ENCODE data around the gene ITGB3.

DNA sequence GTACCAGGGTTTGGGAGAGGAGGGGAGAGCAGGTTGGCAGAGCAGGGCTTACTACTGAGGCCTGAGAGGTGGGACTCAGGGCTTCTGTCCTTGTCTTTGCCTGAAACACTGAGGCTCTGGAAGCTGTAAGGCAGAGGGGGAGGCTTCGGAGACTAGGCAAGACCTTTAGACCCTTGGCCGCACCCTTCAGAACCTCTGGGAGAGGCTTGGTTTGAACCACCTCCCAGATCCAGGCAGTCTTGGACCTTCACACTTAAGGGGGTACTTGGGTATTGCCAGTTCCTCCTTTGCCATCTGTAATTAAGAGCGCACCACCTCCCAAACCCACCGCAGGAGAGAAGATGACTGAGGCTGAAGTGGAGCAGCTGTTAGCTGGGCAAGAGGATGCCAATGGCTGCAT lies 31.6 kb upstream of the ITGB3 start:
- TF ChIP-seq, protein P1, sequence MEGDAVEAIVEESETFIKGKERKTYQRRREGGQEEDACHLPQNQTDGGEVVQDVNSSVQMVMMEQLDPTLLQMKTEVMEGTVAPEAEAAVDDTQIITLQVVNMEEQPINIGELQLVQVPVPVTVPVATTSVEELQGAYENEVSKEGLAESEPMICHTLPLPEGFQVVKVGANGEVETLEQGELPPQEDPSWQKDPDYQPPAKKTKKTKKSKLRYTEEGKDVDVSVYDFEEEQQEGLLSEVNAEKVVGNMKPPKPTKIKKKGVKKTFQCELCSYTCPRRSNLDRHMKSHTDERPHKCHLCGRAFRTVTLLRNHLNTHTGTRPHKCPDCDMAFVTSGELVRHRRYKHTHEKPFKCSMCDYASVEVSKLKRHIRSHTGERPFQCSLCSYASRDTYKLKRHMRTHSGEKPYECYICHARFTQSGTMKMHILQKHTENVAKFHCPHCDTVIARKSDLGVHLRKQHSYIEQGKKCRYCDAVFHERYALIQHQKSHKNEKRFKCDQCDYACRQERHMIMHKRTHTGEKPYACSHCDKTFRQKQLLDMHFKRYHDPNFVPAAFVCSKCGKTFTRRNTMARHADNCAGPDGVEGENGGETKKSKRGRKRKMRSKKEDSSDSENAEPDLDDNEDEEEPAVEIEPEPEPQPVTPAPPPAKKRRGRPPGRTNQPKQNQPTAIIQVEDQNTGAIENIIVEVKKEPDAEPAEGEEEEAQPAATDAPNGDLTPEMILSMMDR (IDR thresholded peaks at IDR 0.05), result no peak
- no peak for TF ChIP-seq POLR2AphosphoS5 (IDR thresholded peaks at IDR 0.05)
- TF ChIP-seq POLR2A (IDR thresholded peaks at IDR 0.05; ENCODE audit: low read depth), result no peak

All from esophagus muscularis mucosa (tissue), 3 donors.